Inferior parietal cortex (tissue), 1 donor: ENCODE results near the gene NT5DC2.

Experiments used
- DNase-seq: peaks from one replicate; pipeline ENCODE4 v3.0.0-alpha.2; 2016; ENCODE audit errors: extremely low spot score

Gene NT5DC2

GRCh38 chr3:52524752-52525679 is 8.6 kb downstream of the NT5DC2 start:
- DNase-seq = no peak

DNA sequence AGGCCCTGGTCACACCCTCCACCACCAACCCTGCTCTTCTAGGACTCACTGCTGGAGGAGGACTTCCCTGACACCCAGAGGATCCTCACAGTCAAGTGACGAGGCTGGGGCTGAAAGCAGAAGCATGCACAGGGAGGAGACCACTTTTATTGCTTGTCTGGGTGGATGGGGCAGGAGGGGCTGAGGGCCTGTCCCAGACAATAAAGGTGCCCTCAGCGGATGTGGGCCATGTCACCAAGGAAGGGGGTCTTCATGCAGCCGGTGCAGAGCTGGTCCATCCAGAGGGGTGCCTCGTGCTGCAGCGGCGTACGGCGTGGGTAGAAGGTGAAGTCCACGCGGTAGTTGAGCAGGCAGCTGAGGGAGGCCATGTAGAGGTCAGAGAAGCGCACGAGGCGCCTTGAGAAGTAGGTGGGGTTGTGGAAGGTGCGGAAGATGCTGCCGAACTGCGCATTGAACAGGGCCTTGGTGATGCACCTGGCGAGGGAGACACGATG is 9.4 kb downstream of the NT5DC2 start:
- no peak for DNase-seq

DNA sequence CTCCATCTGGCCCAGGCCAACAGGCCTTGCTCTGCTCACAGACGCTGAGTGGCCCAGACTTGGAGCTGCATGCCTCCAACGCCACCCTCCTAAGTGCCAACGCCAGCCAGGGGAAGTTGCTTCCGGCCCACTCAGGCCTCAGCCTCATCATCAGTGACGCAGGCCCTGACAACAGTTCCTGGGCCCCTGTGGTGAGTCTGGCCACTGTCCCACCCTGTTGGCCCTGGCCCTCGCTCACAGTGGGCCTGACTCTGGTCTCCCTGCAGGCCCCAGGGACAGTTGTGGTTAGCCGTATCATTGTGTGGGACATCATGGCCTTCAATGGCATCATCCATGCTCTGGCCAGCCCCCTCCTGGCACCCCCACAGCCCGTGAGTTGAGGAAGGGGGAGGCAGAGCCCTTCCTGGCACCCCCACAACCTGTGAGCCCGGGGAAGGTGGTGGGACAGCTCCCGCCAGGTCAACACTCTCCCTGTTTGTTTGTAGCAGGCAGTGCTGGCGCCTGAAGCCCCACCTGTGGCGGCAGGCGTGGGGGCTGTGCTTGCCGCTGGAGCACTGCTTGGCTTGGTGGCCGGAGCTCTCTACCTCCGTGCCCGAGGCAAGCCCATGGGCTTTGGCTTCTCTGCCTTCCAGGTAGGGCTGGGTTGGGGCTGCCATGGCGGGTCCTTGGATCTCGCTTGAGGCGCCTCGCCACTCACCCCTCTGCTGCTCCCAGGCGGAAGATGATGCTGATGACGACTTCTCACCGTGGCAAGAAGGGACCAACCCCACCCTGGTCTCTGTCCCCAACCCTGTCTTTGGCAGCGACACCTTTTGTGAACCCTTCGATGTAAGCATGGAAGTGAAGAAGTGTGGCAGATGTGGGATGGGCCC is 10.0 kb downstream of the NT5DC2 start:
- no peak for DNase-seq

DNA sequence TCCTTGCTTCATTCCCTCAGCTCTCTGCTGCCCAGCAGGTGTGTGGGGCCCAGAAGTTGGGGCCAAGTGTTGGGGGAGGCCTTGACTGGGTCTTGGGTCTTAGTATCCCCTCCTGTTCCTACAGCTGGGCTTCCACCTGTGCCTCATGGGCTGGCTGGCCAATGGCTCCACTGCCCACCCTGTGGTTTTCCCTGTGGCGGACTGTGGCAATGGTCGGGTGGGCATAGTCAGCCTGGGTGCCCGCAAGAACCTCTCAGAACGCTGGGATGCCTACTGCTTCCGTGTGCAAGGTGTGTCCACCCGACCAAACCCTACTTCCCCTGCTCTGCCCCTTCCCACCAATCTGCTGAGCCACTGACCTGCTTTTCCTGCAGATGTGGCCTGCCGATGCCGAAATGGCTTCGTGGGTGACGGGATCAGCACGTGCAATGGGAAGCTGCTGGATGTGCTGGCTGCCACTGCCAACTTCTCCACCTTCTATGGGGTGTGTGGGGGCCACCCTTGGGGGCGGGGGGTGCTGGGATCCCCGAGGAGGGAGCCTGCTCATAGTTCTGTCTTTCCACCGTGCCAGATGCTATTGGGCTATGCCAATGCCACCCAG is 10.9 kb downstream of the NT5DC2 start:
- DNase-seq = no peak

GRCh38 chr3:52521881-52522650 is 11.6 kb downstream of the NT5DC2 start:
- no peak for DNase-seq

- no peak for DNase-seq
These were observed 12.2 kb downstream of the NT5DC2 start for GRCh38 chr3:52521488-52521824.

DNA sequence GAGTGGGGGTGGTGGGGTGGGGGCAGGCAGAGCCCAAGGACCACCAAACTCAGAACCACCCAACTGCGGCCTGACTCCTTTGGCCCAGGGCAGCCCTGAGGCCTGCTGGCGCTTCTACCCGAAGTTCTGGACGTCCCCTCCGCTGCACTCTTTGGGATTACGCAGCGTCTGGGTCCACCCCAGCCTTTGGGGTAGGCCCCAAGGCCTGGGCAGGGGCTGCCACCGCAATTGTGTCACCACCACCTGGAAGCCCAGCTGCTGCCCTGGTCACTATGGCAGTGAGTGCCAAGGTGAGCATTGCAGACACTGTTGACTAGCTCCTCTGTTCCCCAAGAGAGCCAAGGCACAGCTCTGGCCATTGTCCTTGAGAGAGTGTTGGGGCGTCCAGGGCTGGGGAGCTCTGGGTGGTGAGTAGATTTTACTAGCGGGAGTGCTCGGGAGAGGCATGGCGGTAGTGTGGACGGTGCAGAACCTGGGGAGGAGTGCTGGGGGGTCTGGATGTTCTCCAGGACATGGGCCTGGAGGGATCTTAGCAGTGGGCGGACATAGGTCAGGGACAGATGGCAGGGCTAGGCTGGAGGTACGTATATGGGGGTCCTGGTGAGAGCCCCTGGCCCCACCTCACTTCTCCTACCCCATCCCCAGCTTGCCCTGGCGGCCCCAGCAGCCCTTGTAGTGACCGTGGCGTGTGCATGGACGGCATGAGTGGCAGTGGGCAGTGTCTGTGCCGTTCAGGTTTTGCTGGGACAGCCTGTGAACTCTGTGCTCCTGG is 12.8 kb downstream of the NT5DC2 start:
- DNase-seq = no peak

- DNase-seq = no peak
These were observed 13.5 kb downstream of the NT5DC2 start for GRCh38 chr3:52520141-52520667.

- DNase-seq = no peak
These were observed 14.1 kb downstream of the NT5DC2 start for GRCh38 chr3:52519445-52520140.

DNA sequence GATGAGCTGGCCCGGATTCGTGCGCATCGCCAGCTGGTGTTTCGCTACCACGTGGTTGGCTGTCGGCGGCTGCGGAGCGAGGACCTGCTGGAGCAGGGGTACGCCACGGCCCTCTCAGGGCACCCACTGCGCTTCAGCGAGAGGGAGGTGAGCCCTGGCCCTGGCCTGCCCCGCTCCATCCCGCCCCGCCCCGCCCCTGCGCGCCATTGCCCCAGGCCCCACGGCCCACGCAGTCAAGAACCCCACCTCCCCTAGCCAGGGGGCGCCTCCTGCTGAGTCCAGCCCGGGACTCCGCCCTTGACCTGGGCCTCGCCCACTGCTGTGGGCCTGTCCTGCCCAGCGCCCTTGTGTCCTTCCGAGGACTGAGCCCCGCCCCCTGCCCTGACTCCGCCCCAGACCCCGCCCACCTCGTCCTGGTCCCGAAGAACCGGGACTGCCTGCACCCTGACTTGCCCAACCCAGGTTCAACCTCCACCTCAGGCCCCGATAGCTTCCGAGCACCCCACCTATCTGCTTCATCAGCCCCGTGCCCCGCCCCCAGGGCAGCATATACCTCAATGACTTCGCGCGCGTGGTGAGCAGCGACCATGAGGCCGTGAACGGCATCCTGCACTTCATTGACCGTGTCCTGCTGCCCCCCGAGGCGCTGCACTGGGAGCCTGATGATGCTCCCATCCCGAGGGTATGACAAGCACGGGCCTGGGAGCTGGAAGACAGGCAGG is 14.8 kb downstream of the NT5DC2 start:
- no peak for DNase-seq

GRCh38 chr3:52517796-52518722 is 15.6 kb downstream of the NT5DC2 start:
- DNase-seq = no peak

GRCh38 chr3:52516509-52517195 is 17.0 kb downstream of the NT5DC2 start:
- no peak for DNase-seq

GRCh38 chr3:52515192-52515591 is 18.5 kb downstream of the NT5DC2 start:
- DNase-seq = no peak

DNA sequence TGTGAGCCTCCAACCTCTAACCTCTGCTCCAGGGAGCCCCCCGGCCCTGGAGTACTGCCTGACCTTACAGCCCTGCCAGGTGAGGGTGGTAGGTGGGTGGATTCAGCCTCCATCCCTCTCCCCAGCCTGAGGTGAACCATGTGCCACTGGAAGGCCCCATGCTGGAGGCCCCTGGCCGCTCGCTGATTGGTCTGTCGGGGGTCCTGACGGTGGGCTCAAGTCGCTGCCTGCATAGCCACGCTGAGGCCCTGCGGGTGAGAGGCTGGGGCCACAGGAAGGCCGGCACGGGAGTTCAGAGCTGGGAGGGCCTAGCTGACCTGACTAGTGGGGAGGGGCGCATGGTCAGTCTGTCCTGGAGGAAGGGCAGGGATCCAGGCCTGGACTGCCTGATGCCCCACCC is 19.1 kb downstream of the NT5DC2 start:
- no peak for DNase-seq

GRCh38 chr3:52513281-52513680 is 20.4 kb downstream of the NT5DC2 start:
- no peak for DNase-seq

GRCh38 chr3:52512727-52513126 is 20.9 kb downstream of the NT5DC2 start:
- no peak for DNase-seq

DNA sequence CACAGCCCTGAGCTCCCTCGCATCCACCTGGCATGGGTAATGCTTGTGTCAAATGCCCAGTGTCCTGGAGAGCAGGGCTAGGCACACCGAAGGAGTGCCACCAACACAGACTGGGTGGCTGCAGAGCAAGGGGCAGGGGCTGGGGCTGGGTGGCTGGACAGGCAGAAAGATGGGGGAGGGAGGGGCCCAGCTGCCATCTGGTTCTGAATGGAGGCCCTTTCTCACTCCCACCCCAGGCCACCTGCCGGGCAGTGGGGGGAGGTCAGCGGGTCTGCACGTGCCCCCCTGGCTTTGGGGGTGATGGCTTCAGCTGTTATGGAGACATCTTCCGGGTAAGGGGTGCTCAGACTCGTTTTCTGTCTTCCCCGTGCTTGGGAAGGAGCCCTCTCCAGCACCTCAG is 21.6 kb downstream of the NT5DC2 start:
- no peak for DNase-seq
